Erythroblast (primary cell): ENCODE measurements around the gene GPRASP1.
"Not testable (repeated sequence)": the region's sequence is repeated elsewhere in the genome, so short reads cannot be mapped to it uniquely, and the experiment has no call there.

Source experiments
- DNase-seq, 2 experiments: peaks; one replicate each; lab custom pipeline; 2025; lab: John Stamatoyannopoulos, UW
- GATA1 ChIP-seq: IDR thresholded peaks from 2 replicates; pipeline ENCODE4 v1.6.1; 2011; ENCODE audit warnings: low read depth, mild to moderate bottlenecking, control low read depth, low read length, moderate library complexity
- POLR2A ChIP-seq: IDR thresholded peaks from 2 replicates; pipeline ENCODE4 v1.6.1; 2011; ENCODE audit warnings: mild to moderate bottlenecking, low read length

The GPRASP1 gene, protein sequence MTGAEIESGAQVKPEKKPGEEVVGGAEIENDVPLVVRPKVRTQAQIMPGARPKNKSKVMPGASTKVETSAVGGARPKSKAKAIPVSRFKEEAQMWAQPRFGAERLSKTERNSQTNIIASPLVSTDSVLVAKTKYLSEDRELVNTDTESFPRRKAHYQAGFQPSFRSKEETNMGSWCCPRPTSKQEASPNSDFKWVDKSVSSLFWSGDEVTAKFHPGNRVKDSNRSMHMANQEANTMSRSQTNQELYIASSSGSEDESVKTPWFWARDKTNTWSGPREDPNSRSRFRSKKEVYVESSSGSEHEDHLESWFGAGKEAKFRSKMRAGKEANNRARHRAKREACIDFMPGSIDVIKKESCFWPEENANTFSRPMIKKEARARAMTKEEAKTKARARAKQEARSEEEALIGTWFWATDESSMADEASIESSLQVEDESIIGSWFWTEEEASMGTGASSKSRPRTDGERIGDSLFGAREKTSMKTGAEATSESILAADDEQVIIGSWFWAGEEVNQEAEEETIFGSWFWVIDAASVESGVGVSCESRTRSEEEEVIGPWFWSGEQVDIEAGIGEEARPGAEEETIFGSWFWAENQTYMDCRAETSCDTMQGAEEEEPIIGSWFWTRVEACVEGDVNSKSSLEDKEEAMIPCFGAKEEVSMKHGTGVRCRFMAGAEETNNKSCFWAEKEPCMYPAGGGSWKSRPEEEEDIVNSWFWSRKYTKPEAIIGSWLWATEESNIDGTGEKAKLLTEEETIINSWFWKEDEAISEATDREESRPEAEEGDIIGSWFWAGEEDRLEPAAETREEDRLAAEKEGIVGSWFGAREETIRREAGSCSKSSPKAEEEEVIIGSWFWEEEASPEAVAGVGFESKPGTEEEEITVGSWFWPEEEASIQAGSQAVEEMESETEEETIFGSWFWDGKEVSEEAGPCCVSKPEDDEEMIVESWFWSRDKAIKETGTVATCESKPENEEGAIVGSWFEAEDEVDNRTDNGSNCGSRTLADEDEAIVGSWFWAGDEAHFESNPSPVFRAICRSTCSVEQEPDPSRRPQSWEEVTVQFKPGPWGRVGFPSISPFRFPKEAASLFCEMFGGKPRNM (N-terminal part only)

DNA sequence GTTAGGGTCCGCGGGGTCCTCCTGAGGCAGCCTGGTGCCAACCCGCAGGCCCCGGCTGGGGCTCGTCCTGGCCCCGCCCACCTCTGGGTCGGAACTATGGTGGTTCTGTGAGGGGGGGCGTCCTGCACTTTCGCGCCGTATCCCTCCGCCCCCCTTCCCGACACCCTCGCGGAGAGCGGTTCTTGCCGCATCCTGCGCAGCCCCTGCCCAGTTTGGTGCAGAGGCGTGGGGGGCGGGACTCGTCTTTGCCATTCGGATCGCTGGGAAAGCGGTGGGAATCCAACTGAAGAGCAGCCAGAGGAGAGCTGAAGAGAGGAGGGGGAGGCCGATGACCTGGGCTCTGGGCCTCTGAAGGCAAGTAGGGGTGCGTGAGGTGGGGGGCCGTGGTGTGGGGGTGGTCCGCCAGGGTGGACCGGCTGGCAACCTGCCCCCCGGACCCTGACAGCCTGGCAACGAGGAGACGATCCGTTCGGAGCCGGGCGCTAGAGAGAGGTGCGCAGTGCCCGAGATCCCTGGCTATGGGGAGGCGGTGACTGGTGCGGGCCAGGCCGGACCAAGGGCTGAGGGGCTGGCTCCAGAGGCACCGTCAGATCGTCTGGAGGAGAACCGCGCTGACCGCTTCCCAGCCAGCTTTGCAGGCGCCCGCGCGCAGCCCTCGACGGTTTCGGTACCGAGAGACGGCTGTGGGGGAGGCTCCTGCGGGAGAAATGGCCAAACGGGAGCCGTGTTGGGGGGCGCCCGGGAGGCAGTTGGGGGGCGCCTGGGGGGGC, at the start of gene GPRASP1:
Gene GPRASP1, plus strand, starts transcription at position 242 of the 770 bp plus-strand sequence. CDS start 2,431 bp downstream, outside the sequence.
- peak; percentile 31 to 46 for DNase-seq
- TF ChIP-seq POLR2A (no peak), GATA1 (no peak)

GRCh38 chrX:102604327-102604726, 47.0 kb upstream of the GPRASP1 start:
- TF ChIP-seq GATA1 (no peak), POLR2A (no peak)
- DNase-seq: no peak

DNA sequence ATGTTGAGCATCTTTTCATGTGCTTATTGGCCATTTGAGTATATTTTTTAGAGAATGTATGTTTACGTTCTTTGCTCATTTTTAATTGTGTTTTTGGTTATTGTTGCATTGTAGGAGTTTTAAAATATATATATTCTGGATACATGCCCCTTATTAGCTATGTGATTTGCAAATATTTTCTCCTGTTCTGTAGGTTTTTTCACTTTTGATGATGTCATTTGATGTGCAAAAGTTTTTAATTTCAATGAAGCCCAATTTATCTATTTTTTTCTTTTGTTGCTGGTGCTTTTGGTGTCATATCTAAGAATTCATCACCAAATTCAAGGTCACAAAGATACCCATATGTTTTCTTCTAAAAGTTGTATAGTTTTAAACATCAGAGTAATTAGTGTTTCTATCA, 45.2 kb upstream of the GPRASP1 start:
- no peak for DNase-seq
- TF ChIP-seq POLR2A (no peak), GATA1 (no peak)

GRCh38 chrX:102610905-102611304, 40.4 kb upstream of the GPRASP1 start:
- DNase-seq: no peak
- TF ChIP-seq GATA1: no peak
- TF ChIP-seq POLR2A: no peak

GRCh38 chrX:102624105-102624504, 27.2 kb upstream of the GPRASP1 start:
- DNase-seq: no peak
- no peak for TF ChIP-seq POLR2A
- TF ChIP-seq GATA1: no peak

GRCh38 chrX:102627640-102628039, 23.6 kb upstream of the GPRASP1 start:
- TF ChIP-seq GATA1 (no peak), POLR2A (no peak)
- DNase-seq: no peak

DNA sequence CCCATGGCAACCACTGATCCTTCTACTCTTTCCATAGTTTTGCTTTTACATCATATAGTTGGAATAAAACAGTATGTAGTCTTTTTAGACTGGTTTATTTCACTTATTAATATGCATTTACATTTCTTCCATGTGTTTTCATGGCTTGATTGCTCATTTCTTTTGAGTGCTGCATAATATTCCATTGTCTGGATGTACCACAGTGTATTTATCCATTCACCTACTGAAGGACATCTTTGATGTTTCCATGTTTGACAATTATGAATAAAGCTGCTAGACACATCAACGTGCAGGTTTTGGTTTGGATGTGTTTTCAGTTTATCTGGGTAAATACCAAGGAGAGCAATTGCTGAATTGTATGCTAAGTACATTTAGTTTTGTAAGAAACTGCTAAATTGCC, 13.7 kb upstream of the GPRASP1 start:
- no peak for TF ChIP-seq POLR2A
- TF ChIP-seq GATA1: no peak
- DNase-seq: no peak

DNA sequence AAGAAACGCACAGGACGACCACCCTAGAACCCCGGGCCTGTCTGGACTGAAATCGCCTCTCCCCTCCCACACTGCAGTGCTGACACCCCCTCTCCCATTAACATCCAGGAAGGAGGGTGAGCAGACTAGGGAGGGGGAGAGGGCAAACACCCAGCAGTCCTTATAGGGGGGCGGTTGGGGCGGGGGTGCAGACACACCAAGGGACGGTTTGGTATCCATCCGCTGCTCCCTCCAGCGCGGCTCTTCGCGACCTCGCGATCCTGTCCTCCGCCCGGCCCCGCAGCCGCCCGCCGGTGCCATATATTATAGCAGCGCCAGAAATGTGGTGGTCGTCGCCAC, 411 bp upstream of the GPRASP1 start:
- DNase-seq: peak in 1 of 2 experiments; percentile 41
- TF ChIP-seq GATA1: no peak

GRCh38 chrX:102652031-102652688, 877 bp downstream of the GPRASP1 start:
- DNase-seq: peak; percentile 63 to 71

DNA sequence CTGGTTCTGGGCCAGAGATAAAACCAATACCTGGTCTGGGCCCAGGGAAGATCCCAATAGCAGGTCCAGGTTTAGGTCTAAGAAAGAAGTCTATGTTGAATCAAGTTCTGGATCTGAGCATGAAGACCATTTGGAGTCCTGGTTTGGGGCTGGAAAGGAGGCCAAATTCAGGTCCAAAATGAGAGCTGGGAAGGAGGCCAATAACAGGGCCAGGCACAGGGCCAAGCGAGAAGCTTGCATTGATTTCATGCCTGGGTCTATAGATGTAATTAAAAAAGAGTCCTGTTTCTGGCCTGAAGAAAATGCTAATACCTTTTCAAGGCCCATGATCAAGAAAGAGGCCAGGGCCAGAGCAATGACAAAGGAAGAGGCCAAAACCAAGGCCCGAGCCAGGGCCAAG, 3.4 kb downstream of the GPRASP1 start:
- TF ChIP-seq GATA1 (no peak), POLR2A (no peak)
- DNase-seq: no peak

More at GRCh38 chrX:102652031-102652688, 877 bp downstream of the GPRASP1 start:
- TF ChIP-seq GATA1 (no peak), POLR2A (no peak)

DNA sequence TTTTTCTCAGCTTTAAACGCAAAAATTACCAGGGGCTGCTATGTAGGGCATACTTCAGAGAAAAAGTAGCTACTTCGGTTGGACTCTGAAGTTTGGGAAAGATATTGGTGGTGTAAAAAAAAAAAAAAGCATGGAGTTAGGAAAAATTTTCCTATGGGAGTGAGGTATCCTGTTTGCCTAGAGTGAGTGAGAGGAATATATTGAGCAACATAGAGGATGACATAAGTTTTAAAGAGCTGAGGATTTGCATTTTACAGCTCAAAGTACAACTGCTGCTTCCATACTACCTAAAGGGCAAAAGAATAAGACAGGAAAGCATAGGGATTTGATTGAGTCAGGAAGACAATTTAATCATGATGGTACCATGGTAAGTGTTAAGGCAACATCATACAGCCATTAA, 7.3 kb downstream of the GPRASP1 start:
- TF ChIP-seq GATA1 (no peak), POLR2A (no peak)

GRCh38 chrX:102659790-102660757, 8.8 kb downstream of the GPRASP1 start:
- no peak for TF ChIP-seq GATA1
- peak; percentile 71 for TF ChIP-seq POLR2A

More for the DNA sequence above, 7.3 kb downstream of the GPRASP1 start:
- DNase-seq: no peak

GRCh38 chrX:102663820-102664219, 12.5 kb downstream of the GPRASP1 start:
- DNase-seq: not testable (repeated sequence)

More at GRCh38 chrX:102659790-102660757, 8.8 kb downstream of the GPRASP1 start:
- peak; percentile 88 to 90 for DNase-seq

- not testable (repeated sequence) for DNase-seq
Measured at GRCh38 chrX:102667034-102667433, 15.8 kb downstream of the GPRASP1 start.
